H1 (cell line): ENCODE data around the gene TMEM187. TPM values are rescaled to one million over a fixed set of nuclear protein-coding genes. Genes with fewer than 3 reads are reported as not detected.

Experiments
- CTCF ChIA-PET: fragments of 300-600 bp; sonication (Branson Sonifier 250); formaldehyde crosslinking; loops from one replicate; lab custom pipeline; 2021; ENCODE audit not compliant: partially characterized antibody; lab: Charles Lee
- POLR2A ChIA-PET: fragments of 300-600 bp; sonication (Branson Sonifier 250); formaldehyde crosslinking; loops from one replicate; lab custom pipeline; 2021; ENCODE audit warnings: inconsistent platforms; ENCODE audit not compliant: partially characterized antibody; lab: Charles Lee
- DNase-seq, 2 experiments: peaks; one replicate each; pipeline versions ENCODE4 v3.0.0 to v3.0.0-alpha.2; 2010 to 2022; ENCODE audit warnings: low spot score in 2 of 2, low read depth in 1 of 2, mixed read lengths in 1 of 2
- FAIRE-seq: peaks from 2 replicates; lab custom pipeline; 2011; peaks lifted over from hg19 to GRCh38; lab: Jason Lieb, UNC
- H2AFZ ChIP-seq: 2 replicates; pipeline ENCODE4 v1.8.1; 2012; ENCODE audit warnings: low read length, inconsistent platforms
- H2AK5ac ChIP-seq: 2 replicates; pipeline ENCODE4 v1.6.1; 2013; ENCODE audit warnings: low read depth, low read length
- H2BK120ac ChIP-seq: replicated peaks from 2 replicates; pipeline ENCODE3; 2013; ENCODE audit warnings: low read depth, low read length, inconsistent platforms
- H2BK12ac ChIP-seq: 2 replicates; pipeline ENCODE4 v1.6.1; 2013; ENCODE audit warnings: low read depth, low read length
- H2BK15ac ChIP-seq: 2 replicates; pipeline ENCODE4 v1.6.1; 2013; ENCODE audit warnings: low read length
- H2BK20ac ChIP-seq: 2 replicates; pipeline ENCODE4 v1.6.1; 2013; ENCODE audit warnings: low read length
- H2BK5ac ChIP-seq: 2 replicates; pipeline ENCODE4 v1.6.1; 2013; ENCODE audit warnings: low read depth, low read length
- H3K14ac ChIP-seq: 2 replicates; pipeline ENCODE4 v1.6.1; 2013; ENCODE audit warnings: inconsistent platforms; ENCODE audit not compliant: insufficient read length
- H3K18ac ChIP-seq: 2 replicates; pipeline ENCODE4 v1.6.1; 2013; ENCODE audit warnings: low read length; ENCODE audit errors: extremely low read depth
- H3K23ac ChIP-seq: 2 replicates; pipeline ENCODE4 v1.6.1; 2013; ENCODE audit warnings: inconsistent platforms; ENCODE audit not compliant: insufficient read length
- H3K23me2 ChIP-seq: 2 replicates; pipeline ENCODE4 v1.6.1; 2013; ENCODE audit warnings: low read depth, low read length
- H3K27ac ChIP-seq: 2 replicates; pipeline ENCODE4 v1.6.1; 2011; ENCODE audit warnings: low read depth, low read length, inconsistent platforms
- H3K27me3 ChIP-seq, 4 experiments: replicated peaks in 1 of 4; 1 replicate in 1 of 4; 2 replicates in 3 of 4; pipeline versions ENCODE4 v1.6.1 to v1.8.1; 2011 to 2013; ENCODE audit warnings: low read length in 3 of 4, mild to moderate bottlenecking in 3 of 4, inconsistent platforms in 2 of 4, mixed read lengths in 2 of 4, moderate library complexity in 1 of 4; ENCODE audit not compliant: control insufficient read depth in 3 of 4, insufficient read depth in 3 of 4; ENCODE audit errors: extremely low read depth in 1 of 4
- H3K36me3 ChIP-seq, 4 experiments: 2 replicates each; pipeline versions ENCODE4 v1.6.1 to v1.8.1; 2011 to 2013; ENCODE audit warnings: mild to moderate bottlenecking in 4 of 4, low read length in 3 of 4, moderate library complexity in 2 of 4, control low read depth in 1 of 4, inconsistent platforms in 1 of 4; ENCODE audit not compliant: insufficient read depth in 4 of 4, control insufficient read depth in 2 of 4
- H3K4ac ChIP-seq: replicated peaks from 2 replicates; pipeline ENCODE3; 2013; ENCODE audit warnings: low read length, low read depth, mixed read lengths, inconsistent platforms; ENCODE audit not compliant: insufficient read length
- H3K4me1 ChIP-seq, 4 experiments: replicated peaks in 1 of 4; 1 replicate in 1 of 4; 2 replicates in 3 of 4; pipeline versions ENCODE4 v1.6.1 to v1.8.1; 2011 to 2013; ENCODE audit warnings: low read length in 3 of 4, inconsistent platforms in 2 of 4, mixed read lengths in 1 of 4; ENCODE audit not compliant: insufficient read depth in 4 of 4, control insufficient read depth in 3 of 4
- H3K4me2 ChIP-seq, 2 experiments: 2 replicates each; pipeline versions ENCODE4 v1.6.1 to v1.8.1; 2011 to 2013; ENCODE audit warnings: low read depth in 2 of 2, low read length in 2 of 2, control low read depth in 1 of 2, inconsistent platforms in 1 of 2, mild to moderate bottlenecking in 1 of 2; ENCODE audit not compliant: insufficient read depth in 1 of 2
- H3K4me3 ChIP-seq, 4 experiments: fragments of 200-600, 300-600 bp in 1 of 4; sonication (generic), shearing (Covaris generic), sonication (Bioruptor Twin) in 1 of 4; 2 replicates each; pipeline versions ENCODE4 v1.5.1 to v1.8.1; 2011 to 2016; ENCODE audit warnings: low read length in 4 of 4, low read depth in 3 of 4, control low read depth in 2 of 4, inconsistent platforms in 2 of 4, mild to moderate bottlenecking in 2 of 4, mixed read lengths in 1 of 4, moderate library complexity in 1 of 4; ENCODE audit not compliant: insufficient read depth in 2 of 4; ENCODE audit errors: extremely low read depth in 1 of 4
- H3K56ac ChIP-seq: replicated peaks from 2 replicates; pipeline ENCODE3; 2013; ENCODE audit warnings: low read depth, mild to moderate bottlenecking, mixed read lengths, low read length, inconsistent platforms; ENCODE audit not compliant: insufficient read length
- H3K79me1 ChIP-seq: 2 replicates; pipeline ENCODE4 v1.6.1; 2013; ENCODE audit warnings: low read depth, low read length, control low read depth
- H3K79me2 ChIP-seq, 2 experiments: 2 replicates each; pipeline versions ENCODE4 v1.6.1 to v1.8.1; 2012 to 2013; ENCODE audit warnings: low read length in 2 of 2, mild to moderate bottlenecking in 2 of 2, inconsistent platforms in 1 of 2; ENCODE audit not compliant: insufficient read depth in 2 of 2, control insufficient read depth in 1 of 2
- H3K9ac ChIP-seq, 4 experiments: replicated peaks in 1 of 4; 1 replicate in 1 of 4; 2 replicates in 3 of 4; pipeline versions ENCODE4 v1.6.1 to v1.8.1; 2011 to 2013; ENCODE audit warnings: low read depth in 3 of 4, low read length in 3 of 4, control low read depth in 2 of 4, mild to moderate bottlenecking in 2 of 4, moderate library complexity in 2 of 4, inconsistent platforms in 1 of 4; ENCODE audit errors: extremely low read depth in 1 of 4
- H3K9me3 ChIP-seq, 2 experiments: 2 replicates each; pipeline versions ENCODE4 v1.6.1 to v1.8.1; 2012 to 2013; ENCODE audit warnings: mild to moderate bottlenecking in 2 of 2, moderate library complexity in 2 of 2, control low read depth in 1 of 2, inconsistent platforms in 1 of 2, low read depth in 1 of 2, low read length in 1 of 2, mixed read lengths in 1 of 2; ENCODE audit not compliant: insufficient read depth in 2 of 2
- H4K20me1 ChIP-seq, 2 experiments: replicated peaks in 1 of 2; 2 replicates each; pipeline versions ENCODE3 to v1.8.1; 2011 to 2013; ENCODE audit warnings: inconsistent platforms in 2 of 2, low read length in 2 of 2, mild to moderate bottlenecking in 1 of 2; ENCODE audit not compliant: insufficient read depth in 2 of 2, control insufficient read depth in 1 of 2
- H4K5ac ChIP-seq: 2 replicates; pipeline ENCODE4 v1.6.1; 2013; ENCODE audit warnings: low read length, low read depth, mixed read lengths, inconsistent platforms; ENCODE audit not compliant: insufficient read length
- H4K8ac ChIP-seq: 2 replicates; pipeline ENCODE4 v1.8.0; 2013; ENCODE audit warnings: mild to moderate bottlenecking, moderate library complexity, low read length, inconsistent platforms; ENCODE audit not compliant: insufficient read depth; ENCODE audit errors: extremely low read depth
- H4K91ac ChIP-seq: replicated peaks from 2 replicates; pipeline ENCODE3; 2013; ENCODE audit warnings: low read length, mixed read lengths, inconsistent platforms; ENCODE audit not compliant: insufficient read length
- EP300 ChIP-seq, 2 experiments: IDR thresholded peaks; 1 replicate in 1 of 2; 2 replicates in 1 of 2; pipeline ENCODE4 v1.6.1; 2011 to 2012; ENCODE audit warnings: low read depth in 2 of 2, low read length in 2 of 2, mild to moderate bottlenecking in 2 of 2, borderline replicate concordance in 1 of 2, inconsistent platforms in 1 of 2, moderate library complexity in 1 of 2
- FOSL1 ChIP-seq: IDR thresholded peaks from 2 replicates; pipeline ENCODE4 v1.6.1; 2011; ENCODE audit warnings: mild to moderate bottlenecking, low read depth, low read length, moderate library complexity; ENCODE audit not compliant: insufficient read depth
- GTF2F1 ChIP-seq: IDR thresholded peaks from 2 replicates; pipeline ENCODE4 v1.6.1; 2012; ENCODE audit warnings: low read depth, low read length, improper control_type of control experiment, borderline replicate concordance
- HDAC6 ChIP-seq: IDR thresholded peaks from one replicate; pipeline ENCODE4 v1.7.1; 2012; ENCODE audit warnings: low read depth, mild to moderate bottlenecking, inconsistent platforms, low read length, moderate library complexity
- KDM5A ChIP-seq: fragments of 200-600 bp; IDR thresholded peaks from 2 replicates; pipeline ENCODE4 v1.7.1; 2012; ENCODE audit warnings: mild to moderate bottlenecking, low read length, inconsistent platforms, mixed read lengths
- RFX5 ChIP-seq: IDR thresholded peaks from 2 replicates; pipeline ENCODE4 v1.6.1; 2011; ENCODE audit warnings: low read depth, low read length, improper control_type of control experiment, borderline replicate concordance
- SP2 ChIP-seq: IDR thresholded peaks from 2 replicates; pipeline ENCODE4 v1.6.1; 2012; ENCODE audit warnings: mild to moderate bottlenecking, low read length, inconsistent platforms
- SRF ChIP-seq: IDR thresholded peaks from 2 replicates; pipeline ENCODE4 v1.6.1; 2011; ENCODE audit warnings: mild to moderate bottlenecking, low read depth, low read length, moderate library complexity
- WGBS, 2 experiments: shearing (Covaris generic) in 1 of 2; methylation state at CpG; one replicate each; pipeline versions ENCODE4 v1.1.6 to v1.1.7; 2013 to 2015; ENCODE audit warnings: low lambda C conversion rate in 2 of 2, mixed read lengths in 2 of 2, inconsistent platforms in 1 of 2, low coverage in 1 of 2, missing lambda C conversion rate in 1 of 2; ENCODE audit not compliant: insufficient replicate concordance in 2 of 2, insufficient coverage in 1 of 2, insufficient read length in 1 of 2; ENCODE audit errors: extremely low coverage in 1 of 2, missing lambda C conversion rate in 1 of 2; 5-methylcytosine and 5-hydroxymethylcytosine counted together
- polyA plus RNA-seq, 7 experiments: library from polyadenylated mRNA; depleted of rRNA in 3 of 7; stranded (reverse) in 5 of 7; unstranded in 2 of 7; fragments of >200 nt in 5 of 7; fragments of 200-250 nt in 2 of 7; gene quantifications; 1 replicate in 5 of 7; 2 replicates in 1 of 7; 4 replicates in 1 of 7; pipeline versions ENCODE4 v1.2.1 to v1.2.3, GENCODE V29; 2011 to 2013; ENCODE audit warnings: missing spikeins in 2 of 7, mixed read lengths in 2 of 7
- total RNA-seq: library from RNA; stranded (reverse); fragmentation: NEBNext Ultra II Directional; extraction: Animal tissue kit (Norgen Biotek cat#: 25700); gene quantifications from 2 replicates; pipeline ENCODE4 v1.2.1, GENCODE V29; 2021

TMEM187 gene
- total and polyA plus RNA-seq, 2 of the 8 experiments (the other 6 are each of a cell fraction or from before 2014, with no cell fraction given): 5.0 to 14.5 TPM

- Histone ChIP-seq H3K56ac (no peak overlapping the region), H2BK20ac (no peak overlapping the region), H2AK5ac (no peak overlapping the region), H3K27ac (no peak overlapping the region), H3K4me2 (no peak overlapping the region), H3K18ac (no peak overlapping the region), H3K27me3 (no peaks in the 10 kb centered on the region), H4K20me1 (no peaks in the 10 kb centered on the region), H4K5ac (no peak overlapping the region), H3K4ac (no peak overlapping the region), H3K14ac (no peak overlapping the region), H4K8ac (no peak overlapping the region), H3K79me2 (no peaks in the 10 kb centered on the region), H3K23me2 (no peaks in the 10 kb centered on the region; the same call in 1 of the 2 replicates), H4K91ac (no peak overlapping the region), H3K4me3 (no peak overlapping the region), H2BK120ac (no peak overlapping the region), H3K9ac (no peak overlapping the region), H2BK15ac (no peak overlapping the region), H3K9me3 (no peaks in the 10 kb centered on the region), H3K4me1 (no peaks in the 10 kb centered on the region), H3K36me3 (no peaks in the 10 kb centered on the region), H2AFZ (no peak overlapping the region), H3K79me1 (no peaks in the 10 kb centered on the region), H3K23ac (no peak overlapping the region), H2BK5ac (no peak overlapping the region), H2BK12ac (no peak overlapping the region)
- DNase-seq (no peak), FAIRE-seq (no peak)
- POLR2A ChIA-PET: interaction anchor here (0.9 to 1.1 kb wide), 2 partner anchors 9 to 21 kb away, joined by 3 to 4 read pairs; partner anchors contain the start of gene HCFC1
- CTCF ChIA-PET: interaction anchor here (1.1 kb wide), 1 partner anchor 19 kb away, joined by 4 read pairs; no protein-coding TSS in a partner anchor
- 97% methylated on average over 5 of the region's 12 CpGs; no CpG with 5 or more reads in 1 of the 2 experiments for WGBS, 2 experiments
- TF ChIP-seq SRF: no peak
- TF ChIP-seq RFX5: no peak
- no peak for TF ChIP-seq EP300 (IDR thresholded peaks at IDR 0.05; ENCODE audit: borderline replicate concordance in 1 of 2, low read depth in 2 of 2, low read length in 2 of 2)
- TF ChIP-seq HDAC6: no peak
- TF ChIP-seq SP2: no peak
- TF ChIP-seq KDM5A: no peak
- no peak for TF ChIP-seq GTF2F1
- no peak for TF ChIP-seq FOSL1
Measured at GRCh38 chrX:153993079-153993478, 20.5 kb downstream of the TMEM187 start.
